GM18508 (cell line): ENCODE measurements around the gene SPRR1A.

Experiments used
- ATAC-seq: cut with Tn5 transposase; IDR thresholded peaks from one replicate; pipeline ENCODE4 v1.9.1; 2021; ENCODE audit warnings: moderate number of reproducible peaks; ENCODE audit not compliant: insufficient read depth, unreplicated experiment

SPRR1A gene

DNA sequence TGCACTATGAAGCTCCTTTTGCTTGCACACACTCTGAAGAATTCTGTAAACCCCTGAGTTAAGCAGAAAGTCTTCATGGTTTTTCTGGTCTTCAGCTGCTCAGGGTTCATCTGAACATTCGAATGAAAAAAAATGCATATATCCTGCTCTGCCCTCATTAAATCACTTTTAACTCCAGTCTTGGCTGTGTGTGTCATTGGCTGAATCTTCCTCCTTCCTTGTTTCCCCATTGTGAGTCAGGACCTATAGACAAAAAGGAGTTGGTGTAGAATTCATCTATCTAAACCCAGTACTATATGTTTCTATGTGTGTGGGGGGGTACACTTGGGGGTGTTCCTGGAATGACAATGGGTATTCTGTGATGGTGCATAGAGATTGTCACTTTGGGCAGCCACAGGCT is 40.5 kb downstream of the SPRR1A start:
- ATAC-seq = no peak

DNA sequence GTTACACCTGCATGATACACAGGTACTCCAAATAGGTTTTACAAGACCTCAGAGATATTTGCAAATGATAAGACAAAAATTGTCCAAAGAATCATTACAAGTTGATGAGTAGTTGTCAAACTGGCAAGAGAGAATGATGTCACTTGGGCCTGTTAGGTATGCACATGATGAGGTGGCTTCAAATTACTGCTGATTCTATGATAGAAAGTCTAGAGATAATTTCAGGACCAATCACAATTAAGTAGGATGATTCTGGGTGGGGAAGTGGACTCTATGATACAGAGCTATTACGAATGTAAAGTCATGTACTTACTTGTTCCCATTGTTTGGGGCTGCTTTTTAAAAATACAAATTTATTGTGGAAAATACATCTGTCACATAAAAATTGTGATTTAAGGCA is 41.9 kb downstream of the SPRR1A start:
- no peak for ATAC-seq

DNA sequence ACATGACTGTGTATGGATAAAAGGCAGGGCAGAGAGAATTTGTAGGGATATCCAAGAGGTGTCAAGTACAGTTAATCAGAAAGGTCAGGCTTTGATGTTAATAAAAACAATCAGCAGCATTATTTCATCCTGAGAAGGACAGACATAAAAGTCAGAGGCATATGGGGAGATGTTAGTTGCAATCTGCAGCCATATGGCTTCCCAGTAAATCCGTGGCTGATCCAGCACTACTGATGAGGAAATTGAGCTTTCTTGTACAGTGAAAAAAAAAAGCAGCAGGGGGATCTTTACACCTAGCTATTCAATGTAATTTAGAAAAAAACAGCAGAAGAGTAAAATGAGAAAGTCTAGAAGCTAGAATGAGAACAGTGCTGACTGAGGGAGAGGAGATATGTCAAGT is 44.9 kb downstream of the SPRR1A start:
- no peak for ATAC-seq

DNA sequence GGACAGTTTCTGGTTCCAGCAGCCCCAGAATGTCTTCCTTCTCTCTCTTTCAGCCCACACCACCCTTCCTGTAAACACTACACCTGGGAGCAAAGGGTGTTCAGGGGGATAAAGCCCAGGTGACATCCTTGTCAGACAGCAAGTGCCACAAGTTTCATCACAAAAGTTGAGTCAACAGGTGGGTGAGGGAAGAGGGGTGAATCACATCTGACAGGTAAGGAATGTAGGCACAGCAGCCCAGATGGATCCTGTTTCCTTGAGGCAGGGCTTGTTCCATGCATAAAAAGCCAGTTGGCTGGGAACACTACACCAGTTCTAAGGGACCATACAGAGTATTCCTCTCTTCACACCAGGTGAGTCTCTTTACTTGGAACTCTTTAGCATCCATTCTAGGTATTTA is 47.0 kb downstream of the SPRR1A start, which contains the start of gene SPRR1B:
TSS of gene SPRR1B (plus strand) at position 309 of the 400 bp plus-strand sequence. CDS start 1,143 bp downstream, outside the sequence.
- ATAC-seq = no peak

DNA sequence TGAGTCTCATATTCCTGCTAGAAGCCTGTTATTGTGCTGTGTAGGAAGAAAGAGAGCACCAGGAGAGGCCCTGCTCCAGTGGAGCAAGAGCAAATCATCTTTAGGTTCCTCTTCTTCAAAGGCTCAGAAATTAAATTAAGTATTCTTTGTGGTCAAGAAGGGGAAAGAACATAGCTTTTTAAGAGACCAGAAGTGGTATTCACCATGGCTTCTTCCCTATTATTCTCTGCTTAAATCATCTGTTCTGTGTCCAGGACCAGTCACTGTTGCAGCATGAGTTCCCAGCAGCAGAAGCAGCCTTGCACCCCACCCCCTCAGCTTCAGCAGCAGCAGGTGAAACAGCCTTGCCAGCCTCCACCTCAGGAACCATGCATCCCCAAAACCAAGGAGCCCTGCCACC is 48.2 kb downstream of the SPRR1A start:
- ATAC-seq = no peak

DNA sequence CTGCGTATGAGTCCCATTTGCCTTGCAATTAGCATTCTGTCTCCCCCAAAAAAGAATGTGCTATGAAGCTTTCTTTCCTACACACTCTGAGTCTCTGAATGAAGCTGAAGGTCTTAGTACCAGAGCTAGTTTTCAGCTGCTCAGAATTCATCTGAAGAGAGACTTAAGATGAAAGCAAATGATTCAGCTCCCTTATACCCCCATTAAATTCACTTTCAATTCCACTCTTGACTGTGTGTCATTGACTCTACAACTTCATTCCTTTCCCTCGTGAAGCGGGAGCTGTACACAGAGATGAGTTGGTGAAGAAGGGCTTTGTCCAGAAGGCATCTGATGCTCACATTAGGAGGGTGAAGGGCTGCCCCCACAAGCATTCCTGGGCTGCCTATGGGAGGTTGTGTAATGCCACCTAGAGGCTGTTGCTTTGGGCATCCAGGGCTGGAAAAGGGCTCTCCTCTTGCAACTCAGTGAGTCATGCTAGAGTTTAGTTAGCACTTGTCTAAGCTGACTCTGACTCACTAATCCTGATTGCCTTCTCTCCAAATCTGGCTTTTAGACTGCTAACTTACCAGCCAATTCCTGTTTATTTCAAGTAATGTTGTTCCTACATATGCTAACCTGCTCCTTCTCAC is 48.9 kb downstream of the SPRR1A start:
- no peak for ATAC-seq

DNA sequence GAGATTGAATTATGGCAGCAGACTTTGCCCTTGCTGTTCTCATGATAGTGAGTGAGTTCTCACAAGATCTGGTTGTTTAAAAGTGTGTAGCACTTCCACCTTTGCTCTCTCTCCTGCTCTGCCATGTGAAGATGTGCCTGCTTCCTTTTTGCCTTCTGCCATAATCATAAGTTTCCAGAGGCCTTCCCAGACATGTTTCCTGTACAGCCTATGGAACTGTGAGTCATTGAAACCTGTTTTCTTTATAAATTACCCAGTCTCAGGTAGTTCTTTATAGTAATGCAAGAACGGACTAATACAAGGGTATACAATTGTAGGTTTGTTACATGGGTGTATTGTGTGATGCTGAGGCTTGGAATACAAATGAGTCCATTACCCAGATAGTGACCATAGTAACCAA is 51.3 kb downstream of the SPRR1A start:
- no peak for ATAC-seq
